Mesenchymal stem cell (in vitro differentiated cells and primary cell): Measurements from ENCODE around the gene C16orf54.
A peak's percentile ranks its signal among the peaks of the same experiment; 100 is the strongest.
"Not testable (repeated sequence)": the region's sequence is repeated elsewhere in the genome, so short reads cannot be mapped to it uniquely, and the experiment has no call there.

Experiments
- DNase-seq: peaks from one replicate; pipeline ENCODE4 v3.0.0-alpha.2; 2013
- H2AFZ ChIP-seq: one replicate; pipeline ENCODE4 v1.6.1; 2013; ENCODE audit warnings: low read depth, mild to moderate bottlenecking, control low read depth, inconsistent platforms, low read length, moderate library complexity
- H2AK5ac ChIP-seq: 2 replicates; pipeline ENCODE4 v1.6.1; 2013; ENCODE audit warnings: low read length, moderate library complexity, mild to moderate bottlenecking, inconsistent platforms; ENCODE audit not compliant: severe bottlenecking
- H2BK120ac ChIP-seq: one replicate; pipeline ENCODE4 v1.6.1; 2013; ENCODE audit warnings: low read depth, mild to moderate bottlenecking, inconsistent platforms, low read length, moderate library complexity
- H2BK12ac ChIP-seq, 2 experiments: one replicate each; pipeline ENCODE4 v1.6.1; 2013; ENCODE audit warnings: inconsistent platforms in 2 of 2, low read length in 2 of 2, mild to moderate bottlenecking in 2 of 2, moderate library complexity in 2 of 2, control low read depth in 1 of 2
- H2BK15ac ChIP-seq: one replicate; pipeline ENCODE4 v1.6.1; 2013; ENCODE audit warnings: mild to moderate bottlenecking, low read depth, inconsistent platforms; ENCODE audit not compliant: poor library complexity, severe bottlenecking
- H2BK5ac ChIP-seq: 2 replicates; pipeline ENCODE4 v1.6.1; 2013; ENCODE audit warnings: low read depth, mild to moderate bottlenecking, low read length, control low read depth, inconsistent platforms; ENCODE audit not compliant: poor library complexity, severe bottlenecking
- H3K14ac ChIP-seq, 2 experiments: one replicate each; pipeline ENCODE4 v1.6.1; 2013; ENCODE audit warnings: inconsistent platforms in 2 of 2, low read length in 2 of 2, control low read depth in 1 of 2, mild to moderate bottlenecking in 1 of 2, moderate library complexity in 1 of 2
- H3K18ac ChIP-seq, 2 experiments: one replicate each; pipeline ENCODE4 v1.6.1; 2013; ENCODE audit warnings: inconsistent platforms in 2 of 2, low read length in 2 of 2, control low read depth in 1 of 2, low read depth in 1 of 2, mild to moderate bottlenecking in 1 of 2
- H3K23ac ChIP-seq, 2 experiments: one replicate each; pipeline ENCODE4 v1.6.1; 2013; ENCODE audit warnings: inconsistent platforms in 2 of 2, low read length in 2 of 2, mild to moderate bottlenecking in 2 of 2, moderate library complexity in 2 of 2, control low read depth in 1 of 2
- H3K27ac ChIP-seq: 2 replicates; pipeline ENCODE4 v1.5.1; 2013; ENCODE audit warnings: mild to moderate bottlenecking, moderate library complexity, low read length, control low read depth, inconsistent platforms; ENCODE audit not compliant: poor library complexity, severe bottlenecking
- H3K27me3 ChIP-seq, 2 experiments: 2 replicates each; pipeline versions ENCODE4 v1.6.1 to v1.7.0; 2013; ENCODE audit warnings: low read length in 2 of 2, mild to moderate bottlenecking in 2 of 2, moderate library complexity in 2 of 2, control low read depth in 1 of 2, inconsistent platforms in 1 of 2; ENCODE audit not compliant: control insufficient read depth in 1 of 2, insufficient read depth in 1 of 2
- H3K36me3 ChIP-seq, 2 experiments: 2 replicates each; pipeline versions ENCODE4 v1.6.1 to v1.7.0; 2013; ENCODE audit warnings: low read length in 2 of 2, control low read depth in 1 of 2, inconsistent platforms in 1 of 2, low read depth in 1 of 2, mild to moderate bottlenecking in 1 of 2; ENCODE audit not compliant: insufficient read depth in 2 of 2, control insufficient read depth in 1 of 2
- H3K4ac ChIP-seq, 2 experiments: one replicate each; pipeline ENCODE4 v1.6.1; 2013; ENCODE audit warnings: inconsistent platforms in 2 of 2, low read length in 2 of 2, mild to moderate bottlenecking in 2 of 2, moderate library complexity in 2 of 2, control low read depth in 1 of 2, low read depth in 1 of 2
- H3K4me1 ChIP-seq: 2 replicates; pipeline ENCODE4 v1.6.1; 2013; ENCODE audit warnings: low read depth, low read length, control low read depth; ENCODE audit not compliant: control insufficient read depth, insufficient read depth
- H3K4me2 ChIP-seq: 2 replicates; pipeline ENCODE4 v1.6.1; 2013; ENCODE audit warnings: low read length, mild to moderate bottlenecking, inconsistent platforms; ENCODE audit not compliant: poor library complexity, severe bottlenecking
- H3K4me3 ChIP-seq, 2 experiments: 2 replicates each; pipeline versions ENCODE4 v1.5.1 to v1.7.0; 2013; ENCODE audit warnings: low read length in 2 of 2, mild to moderate bottlenecking in 2 of 2, control low read depth in 1 of 2, low read depth in 1 of 2; ENCODE audit not compliant: insufficient read depth in 1 of 2
- H3K79me1 ChIP-seq: replicated peaks from 2 replicates; pipeline ENCODE4 v1.6.1; 2013; ENCODE audit warnings: mild to moderate bottlenecking, control low read depth, low read length, inconsistent platforms; ENCODE audit not compliant: poor library complexity, severe bottlenecking
- H3K9ac ChIP-seq: 2 replicates; pipeline ENCODE4 v1.7.0; 2013; ENCODE audit warnings: mild to moderate bottlenecking, low read length, moderate library complexity
- H3K9me3 ChIP-seq: 2 replicates; pipeline ENCODE4 v1.7.0; 2013; ENCODE audit warnings: mild to moderate bottlenecking, low read length; ENCODE audit not compliant: control insufficient read depth
- H4K8ac ChIP-seq: one replicate; pipeline ENCODE4 v1.6.1; 2013; ENCODE audit warnings: inconsistent platforms, mild to moderate bottlenecking, low read length, moderate library complexity
- H4K91ac ChIP-seq: one replicate; pipeline ENCODE4 v1.6.1; 2013; ENCODE audit warnings: mild to moderate bottlenecking, low read length, inconsistent platforms
- WGBS: methylation state at CpG from one replicate; pipeline ENCODE4 v1.1.7; 2013; ENCODE audit warnings: mixed read lengths; 5-methylcytosine and 5-hydroxymethylcytosine counted together

Gene C16orf54

DNA sequence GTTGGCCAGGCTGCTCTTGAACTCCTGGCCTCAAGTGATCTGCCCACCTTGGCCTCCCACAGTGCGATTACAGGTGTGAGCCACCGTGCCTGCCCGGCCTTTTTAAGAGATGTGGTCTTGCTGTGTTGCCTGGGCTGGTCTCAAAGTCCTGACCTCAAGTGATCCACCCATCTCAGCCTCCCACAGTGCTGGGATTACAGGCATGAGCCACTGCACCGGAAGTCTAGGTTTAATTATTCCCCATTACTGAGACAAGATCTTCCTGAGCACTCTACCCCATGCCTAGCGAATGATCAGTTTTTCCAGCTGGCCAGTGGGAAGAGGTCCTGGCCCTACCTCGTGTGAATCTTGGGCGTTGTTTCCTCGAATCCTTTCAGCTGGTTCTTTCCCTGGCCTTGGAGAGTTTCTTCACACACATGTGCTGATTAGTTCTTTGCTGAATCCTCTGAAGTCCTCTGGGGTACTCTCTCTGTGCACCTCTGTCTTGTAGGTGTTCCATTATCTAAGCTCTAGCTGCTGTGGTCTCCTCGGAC is 18.9 kb downstream of the C16orf54 start:
- no peak overlapping the region for H3K4me3 ChIP-seq
- DNase-seq: no peak
- no peak overlapping the region for H2BK120ac ChIP-seq
- no peak overlapping the region for H3K14ac ChIP-seq
- peaks cover 1% of the 10 kb centered on the region for H3K4me1 ChIP-seq
- H3K9me3 ChIP-seq: no peaks in the 10 kb centered on the region
- H3K18ac ChIP-seq: no peak overlapping the region
- no peak overlapping the region for H2BK12ac ChIP-seq
- H2AFZ ChIP-seq: no peak overlapping the region
- no peak overlapping the region for H3K27ac ChIP-seq
- H2AK5ac ChIP-seq: no peak overlapping the region
- peaks cover 0 to 23% of the 10 kb centered on the region in 2 experiments for H3K27me3 ChIP-seq
- H3K23ac ChIP-seq: no peak overlapping the region
- no peak overlapping the region for H3K9ac ChIP-seq
- no peak overlapping the region for H2BK15ac ChIP-seq
- WGBS: 91% methylated on average over 9 of the region's 9 CpGs
- no peak overlapping the region for H2BK5ac ChIP-seq
- no peaks in the 10 kb centered on the region for H3K79me1 ChIP-seq
- H4K91ac ChIP-seq: no peak overlapping the region
- no peak overlapping the region for H3K4me2 ChIP-seq
- H3K4ac ChIP-seq: no peak overlapping the region
- H4K8ac ChIP-seq: no peak overlapping the region
- H3K36me3 ChIP-seq: no peaks in the 10 kb centered on the region

DNA sequence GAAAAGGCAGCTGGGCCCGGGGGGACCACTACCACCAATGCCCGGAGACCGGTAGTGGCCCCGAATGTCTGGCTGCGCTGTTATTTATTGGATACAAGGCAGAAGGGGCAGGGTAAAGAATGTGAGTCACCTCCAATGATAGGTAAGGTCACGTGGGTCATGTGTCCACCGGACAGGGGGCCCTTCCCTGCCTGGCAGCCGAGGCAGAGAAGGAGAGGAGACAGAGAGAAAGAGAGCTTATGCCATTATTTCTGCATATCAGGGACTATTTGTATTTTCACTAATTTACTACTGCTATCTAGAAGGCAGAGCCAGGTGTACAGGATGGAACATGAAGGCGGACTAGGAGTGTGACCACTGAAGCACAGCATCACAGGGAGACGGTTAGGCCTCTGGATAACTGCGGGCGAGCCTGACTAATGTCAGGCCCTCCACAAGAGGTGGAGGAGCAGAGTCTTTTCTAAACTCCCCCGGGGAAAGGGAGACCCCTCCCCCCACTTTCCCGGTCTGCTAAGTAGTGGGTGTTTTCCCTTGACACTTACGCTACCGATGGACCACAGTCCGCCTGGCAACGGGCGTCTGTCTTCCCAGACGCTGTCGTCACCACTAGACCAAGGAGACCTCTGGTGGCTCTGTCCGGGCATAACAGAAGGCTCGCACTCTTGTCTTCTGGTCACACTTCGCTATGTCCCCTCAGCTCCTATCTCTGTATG is 24.5 kb downstream of the C16orf54 start:
- H2BK5ac ChIP-seq, H3K9ac ChIP-seq, H3K27ac ChIP-seq, H4K91ac ChIP-seq, H3K4me3 ChIP-seq, H3K4me2 ChIP-seq, H3K79me1 ChIP-seq, H3K18ac ChIP-seq, H3K36me3 ChIP-seq, H2AK5ac ChIP-seq, H2BK12ac ChIP-seq, H2BK120ac ChIP-seq, H3K4ac ChIP-seq, H2BK15ac ChIP-seq, H3K14ac ChIP-seq, H4K8ac ChIP-seq, H3K9me3 ChIP-seq, H3K4me1 ChIP-seq, H2AFZ ChIP-seq, H3K23ac ChIP-seq: not testable (repeated sequence)
- peak; percentile 82 for DNase-seq
- WGBS: 49% methylated on average over 16 of the region's 24 CpGs
- peaks cover 0 to 11% of the 10 kb centered on the region in 2 experiments for H3K27me3 ChIP-seq

DNA sequence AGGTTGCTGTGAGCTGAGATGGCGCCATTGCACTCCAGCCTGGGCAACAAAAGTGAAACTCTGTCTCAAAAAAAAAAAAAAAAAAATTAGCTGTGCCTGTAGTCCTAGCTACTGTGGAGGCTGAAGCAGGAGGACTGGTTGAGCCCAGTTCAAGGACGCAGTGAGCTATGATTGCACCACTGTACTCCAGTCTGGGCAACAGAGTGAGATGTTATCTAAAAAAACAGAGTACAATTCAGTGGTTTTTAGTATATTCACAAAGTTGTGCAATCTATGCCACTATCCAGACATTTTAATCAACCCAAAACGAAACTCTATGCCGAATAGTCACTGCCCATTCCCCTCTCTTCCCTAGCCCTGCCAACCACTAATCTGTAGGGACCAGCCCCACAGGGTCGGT is 25.1 kb downstream of the C16orf54 start:
- Histone ChIP-seq H3K36me3 (no peaks in the 10 kb centered on the region), H3K4me2 (no peak overlapping the region), H3K4me1 (no peaks in the 10 kb centered on the region), H2AFZ (no peak overlapping the region), H2BK5ac (no peak overlapping the region), H3K79me1 (no peaks in the 10 kb centered on the region), H2AK5ac (no peak overlapping the region), H3K27me3 (peaks cover 0 to 11% of the 10 kb centered on the region in 2 experiments), H4K8ac (no peak overlapping the region), H3K9ac (no peak overlapping the region), H3K9me3 (no peaks in the 10 kb centered on the region), H2BK12ac (no peak overlapping the region), H3K4me3 (no peak overlapping the region), H2BK120ac (no peak overlapping the region), H3K4ac (no peak overlapping the region), H3K23ac (no peak overlapping the region), H3K18ac (no peak overlapping the region), H2BK15ac (no peak overlapping the region), H3K27ac (no peak overlapping the region), H4K91ac (no peak overlapping the region), H3K14ac (no peak overlapping the region)
- DNase-seq: no peak
- 87% methylated on average over 5 of the region's 5 CpGs for WGBS

DNA sequence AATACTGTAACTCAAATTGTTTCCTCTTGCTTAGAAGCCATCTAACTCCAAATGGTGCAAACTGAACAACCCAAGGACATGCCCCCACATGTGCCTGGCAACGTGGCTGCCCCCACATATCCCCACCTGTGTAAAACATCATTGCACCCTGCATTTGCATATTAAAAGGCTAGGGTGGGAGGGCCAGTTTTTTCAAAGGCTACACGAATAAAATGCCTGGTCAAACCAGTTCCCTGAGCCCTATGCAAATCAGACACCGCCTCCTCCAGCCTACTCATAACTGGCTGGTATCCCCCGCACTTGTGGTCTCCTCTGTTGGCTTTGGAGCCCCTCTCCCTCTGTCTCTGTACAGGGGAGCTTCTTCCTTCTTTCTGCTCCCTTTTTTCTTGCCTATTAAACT is 26.7 kb downstream of the C16orf54 start:
- Histone ChIP-seq H3K4me3 (no peak overlapping the region), H3K23ac (no peak overlapping the region), H3K9ac (no peak overlapping the region), H2BK15ac (no peak overlapping the region), H3K36me3 (no peaks in the 10 kb centered on the region), H2AFZ (no peak overlapping the region), H3K4me2 (no peak overlapping the region), H2BK5ac (no peak overlapping the region), H4K8ac (no peak overlapping the region), H4K91ac (no peak overlapping the region), H3K4me1 (no peaks in the 10 kb centered on the region), H3K18ac (no peak overlapping the region), H2AK5ac (no peak overlapping the region), H3K4ac (no peak overlapping the region), H3K9me3 (no peaks in the 10 kb centered on the region), H2BK12ac (no peak overlapping the region), H3K27me3 (peaks cover 0 to 17% of the 10 kb centered on the region in 2 experiments), H2BK120ac (no peak overlapping the region), H3K14ac (no peak overlapping the region), H3K27ac (no peak overlapping the region), H3K79me1 (no peaks in the 10 kb centered on the region)
- DNase-seq: no peak
- WGBS: 47% methylated on average over 4 of the region's 4 CpGs
